ENCODE measurements around the gene ATP6V1C2.

- TF ChIP-seq CTCF (IDR thresholded peaks at IDR 0.05; ENCODE audit: poor library complexity) (no peak), EZH2 (IDR thresholded peaks at IDR 0.05; ENCODE audit: borderline replicate concordance) (no peak)
Observed at GRCh38 chr2:10691521-10691920, 29.9 kb upstream of the ATP6V1C2 start.

Data from hepatocyte (in vitro differentiated cells).